HG03175 (cell line): ENCODE results near the gene POMC.
A peak's percentile ranks its signal among the peaks of the same experiment; 100 is the strongest.
"Not testable (repeated sequence)": the region's sequence is repeated elsewhere in the genome, so short reads cannot be mapped to it uniquely, and the experiment has no call there.

Source experiments
- ATAC-seq: cut with Tn5 transposase; IDR thresholded peaks from one replicate; pipeline ENCODE4 v1.9.1; 2021; ENCODE audit warnings: mild to moderate bottlenecking, moderate library complexity; ENCODE audit not compliant: unreplicated experiment

The POMC gene

DNA sequence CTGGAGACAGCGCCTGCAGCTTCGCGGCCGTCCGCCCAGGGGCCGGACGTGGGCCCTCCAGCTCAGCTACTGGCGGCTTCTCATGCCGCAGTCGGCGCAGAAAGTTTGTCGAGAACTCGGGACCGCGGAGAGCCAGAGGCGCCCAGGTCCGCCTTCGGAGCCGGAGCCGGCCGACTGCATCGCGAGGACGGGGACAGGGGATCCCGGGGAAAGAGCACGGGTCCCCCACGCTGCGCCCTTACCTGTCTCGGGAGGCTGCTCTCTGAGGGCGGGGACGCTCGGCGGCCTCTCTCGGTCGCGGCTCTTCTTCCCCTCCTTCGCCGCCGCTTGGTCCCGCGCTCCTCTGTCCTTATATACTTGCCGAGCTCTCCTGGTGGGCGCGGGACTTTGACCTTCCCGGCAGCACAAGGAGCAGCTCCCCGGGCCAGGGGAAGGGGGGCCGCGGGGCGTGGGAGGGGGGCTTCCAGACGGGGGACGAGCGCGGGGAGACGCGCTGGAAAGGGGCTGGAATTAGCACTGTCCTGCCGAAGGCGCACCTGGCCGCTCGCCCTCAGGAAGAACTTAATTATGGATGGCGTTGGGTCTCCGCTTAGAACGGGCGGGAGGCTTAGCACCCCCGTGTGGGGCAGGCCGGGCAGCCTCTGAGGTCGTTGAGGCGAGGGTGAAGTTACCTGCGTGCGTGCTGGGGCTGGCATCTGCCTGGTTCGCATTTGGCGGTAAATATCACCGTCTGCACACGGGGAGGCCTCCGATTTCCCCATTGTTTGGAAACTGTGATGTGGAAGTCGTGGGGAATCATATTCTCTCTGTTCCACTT is at the start of gene POMC:
Gene POMC (minus strand): TSS at position 325 of the 817 bp plus-strand sequence. CDS start 3,808 bp downstream, outside the sequence.
- ATAC-seq: no peak

DNA sequence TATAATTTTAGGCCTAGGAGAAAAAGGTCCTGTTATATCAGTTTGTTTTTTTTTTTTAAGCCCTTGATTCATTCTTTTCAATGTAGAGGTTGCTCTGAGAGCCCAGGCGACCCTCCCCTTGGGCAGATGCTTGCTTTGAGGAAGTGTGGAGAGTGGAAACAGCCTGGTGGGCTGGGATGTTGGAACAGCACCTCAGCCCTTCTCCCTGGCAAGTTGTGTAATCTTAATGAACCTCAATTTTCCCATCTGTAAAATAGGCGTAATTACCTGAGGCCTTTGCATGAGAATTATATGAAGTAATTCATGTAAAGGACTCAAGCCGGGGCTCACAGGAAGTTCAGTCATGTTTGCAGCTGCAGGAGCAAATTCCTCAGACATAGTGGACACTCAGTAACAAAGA is 49.7 kb upstream of the POMC start:
- no peak for ATAC-seq

DNA sequence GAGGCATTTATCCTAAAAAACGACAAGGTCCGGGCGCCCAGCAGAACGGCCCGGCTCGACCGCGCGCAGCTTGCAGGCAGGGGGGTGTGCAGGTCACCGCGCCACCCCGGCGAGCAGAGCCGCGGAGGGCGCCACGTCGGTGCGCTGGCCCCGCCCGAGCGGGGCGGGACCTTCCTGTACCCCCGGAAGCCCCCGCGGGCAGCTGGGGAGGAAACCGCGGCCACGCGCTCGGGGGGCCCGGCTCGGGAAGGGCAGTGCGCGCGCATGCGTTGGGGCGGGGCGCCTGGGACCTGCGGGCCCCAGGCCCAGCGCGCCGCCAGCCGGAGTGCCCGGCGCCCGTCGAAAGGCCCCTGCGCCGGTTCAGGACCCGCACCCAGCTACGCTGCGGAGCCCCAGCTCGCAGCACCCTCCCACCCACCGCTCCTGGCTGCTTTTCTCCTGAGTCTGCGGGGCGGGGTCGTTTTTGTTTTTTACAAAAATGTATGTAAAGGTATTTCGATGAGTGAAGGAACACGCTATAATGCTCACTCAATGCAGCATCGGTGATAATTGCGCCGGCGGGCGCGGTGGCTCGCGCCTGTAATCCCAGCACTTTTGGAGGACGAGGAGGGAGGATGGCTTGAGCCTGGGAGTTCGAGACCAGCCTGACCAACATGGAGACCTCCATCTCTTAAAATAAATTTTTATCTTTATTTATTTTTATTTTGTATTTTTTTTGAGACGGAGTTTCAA is 47.7 kb upstream of the POMC start:
- ATAC-seq: peak; percentile 80

DNA sequence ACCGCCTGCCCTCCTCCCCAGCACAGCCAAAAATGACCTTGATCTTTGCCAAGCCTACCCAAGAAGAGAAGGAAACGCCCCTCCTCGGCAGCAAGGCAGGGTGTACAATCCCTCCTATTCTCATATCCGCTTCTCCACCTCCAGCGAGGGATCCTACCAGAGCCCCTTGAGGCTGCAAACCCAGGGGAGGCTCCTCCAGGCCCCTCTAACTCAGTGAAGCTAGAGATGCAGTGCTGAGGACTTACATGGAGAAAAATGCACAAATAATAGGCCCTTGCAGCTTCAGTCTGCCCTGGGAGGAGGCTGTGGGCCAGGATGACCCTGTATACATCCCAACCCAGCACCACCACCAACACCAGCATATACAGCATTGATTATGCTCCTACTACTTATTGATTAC is 46.9 kb upstream of the POMC start:
- no peak for ATAC-seq

DNA sequence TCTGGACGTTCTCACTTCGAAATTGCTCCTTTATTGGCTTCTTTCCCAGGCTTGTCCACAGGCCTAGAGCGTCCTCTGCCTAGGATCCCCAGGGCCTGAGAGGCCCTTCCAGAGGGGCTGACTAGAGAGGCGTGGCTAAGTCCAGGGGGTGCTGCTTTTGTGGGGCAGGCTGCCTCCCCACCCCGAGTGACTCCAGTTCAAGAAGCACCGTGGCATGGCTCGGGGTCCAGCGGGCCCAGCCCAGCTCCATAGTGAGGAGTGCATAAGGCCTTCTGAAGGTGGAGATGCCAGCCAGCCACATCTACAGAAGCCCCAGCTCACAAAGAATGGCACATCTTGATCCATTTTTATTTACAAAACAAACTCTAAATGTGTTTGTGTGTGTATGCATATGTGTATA is 44.8 kb upstream of the POMC start:
- no peak for ATAC-seq

DNA sequence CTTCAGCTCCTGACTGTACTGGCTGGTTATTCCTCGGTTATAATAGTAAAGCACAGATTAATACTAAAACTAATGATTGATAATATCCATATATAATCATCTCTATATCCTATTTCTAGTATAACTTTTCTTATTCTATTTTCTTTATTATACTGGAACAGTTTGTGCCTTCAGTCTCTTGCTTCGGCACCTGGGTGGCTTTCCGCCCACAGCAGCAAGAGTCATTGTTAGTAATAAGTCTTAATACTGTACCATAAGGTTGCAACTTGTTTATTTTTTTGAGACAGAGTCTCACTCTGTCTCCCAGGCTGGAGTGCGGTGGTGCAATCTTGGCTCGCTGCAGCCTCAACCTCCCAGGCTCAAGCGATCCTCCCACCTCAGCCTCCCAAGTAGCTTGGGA is 42.5 kb upstream of the POMC start:
- ATAC-seq: not testable (repeated sequence)

DNA sequence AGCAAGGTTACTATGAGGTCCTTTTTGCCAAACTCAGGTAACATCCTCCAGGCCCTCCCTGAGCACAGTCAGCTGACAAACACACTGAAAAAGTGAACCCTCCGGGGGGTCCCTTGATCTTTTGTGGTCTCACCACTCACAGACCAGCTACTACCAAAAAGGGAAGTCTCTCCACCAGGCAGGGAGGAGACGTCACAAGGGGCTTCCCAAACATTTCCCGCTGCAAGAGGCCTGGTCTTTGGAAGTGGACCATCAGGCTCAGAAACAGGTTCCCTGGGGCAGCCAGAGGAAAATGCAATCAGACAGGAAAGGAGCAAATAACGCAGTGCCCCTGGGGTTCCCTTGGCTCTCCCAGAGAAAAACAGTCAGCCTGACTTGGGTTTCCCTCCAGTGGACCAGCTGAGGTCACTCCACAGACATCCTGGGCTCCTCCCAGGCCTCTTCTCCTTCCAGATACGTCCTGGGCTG is 38.7 kb upstream of the POMC start:
- ATAC-seq: no peak

DNA sequence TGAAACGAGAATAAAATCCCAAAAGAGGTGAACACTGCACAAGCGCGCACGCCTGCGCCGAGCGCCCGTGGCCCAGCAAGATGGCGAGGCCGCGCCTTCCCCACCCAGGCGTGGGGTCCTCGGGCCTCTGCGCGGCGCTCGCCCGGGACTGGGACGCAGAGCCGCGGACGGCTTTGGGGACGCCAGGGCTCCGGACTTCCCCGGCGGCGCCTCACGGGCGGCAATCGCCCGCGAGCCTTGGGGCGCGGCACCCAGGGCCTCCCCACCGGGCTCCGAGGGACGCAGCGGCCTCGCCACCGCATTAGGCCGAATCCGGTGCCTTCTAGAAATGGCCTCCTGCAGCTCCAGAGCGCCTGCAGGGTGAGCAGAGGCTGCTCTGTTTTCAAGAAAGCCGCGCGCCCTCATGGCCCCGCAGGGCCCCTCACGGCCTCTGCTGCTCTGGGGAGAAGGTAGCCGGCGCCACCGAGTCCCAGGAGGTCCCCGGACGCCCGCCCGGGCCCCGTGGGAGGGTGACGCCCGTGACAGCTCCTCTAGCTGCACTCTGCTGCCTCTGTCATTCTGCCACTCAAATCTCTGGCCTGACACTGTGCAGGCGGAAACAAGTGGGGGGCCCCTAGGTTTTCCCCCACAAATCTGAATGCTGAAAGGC is 35.9 kb upstream of the POMC start:
- ATAC-seq: no peak

DNA sequence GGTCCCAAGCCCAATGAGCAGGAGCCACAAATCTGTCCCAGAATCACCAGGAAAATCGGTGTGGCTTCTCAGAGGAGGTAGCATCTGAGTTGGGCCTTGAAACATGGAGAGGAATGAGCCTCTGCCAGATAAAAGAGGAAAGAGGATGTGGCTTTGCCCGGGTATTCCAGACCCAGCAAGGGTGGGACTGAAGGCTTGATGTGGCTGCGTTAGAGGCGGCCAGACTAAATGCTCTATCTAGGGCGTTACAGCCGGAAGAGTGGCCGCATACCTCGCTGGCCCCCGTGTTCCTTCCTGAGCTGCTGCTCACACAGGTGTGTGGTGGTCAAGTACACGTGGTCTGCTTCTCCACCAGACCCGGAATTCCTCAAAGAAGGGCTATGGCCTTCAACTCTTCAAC is 33.9 kb upstream of the POMC start:
- no peak for ATAC-seq

DNA sequence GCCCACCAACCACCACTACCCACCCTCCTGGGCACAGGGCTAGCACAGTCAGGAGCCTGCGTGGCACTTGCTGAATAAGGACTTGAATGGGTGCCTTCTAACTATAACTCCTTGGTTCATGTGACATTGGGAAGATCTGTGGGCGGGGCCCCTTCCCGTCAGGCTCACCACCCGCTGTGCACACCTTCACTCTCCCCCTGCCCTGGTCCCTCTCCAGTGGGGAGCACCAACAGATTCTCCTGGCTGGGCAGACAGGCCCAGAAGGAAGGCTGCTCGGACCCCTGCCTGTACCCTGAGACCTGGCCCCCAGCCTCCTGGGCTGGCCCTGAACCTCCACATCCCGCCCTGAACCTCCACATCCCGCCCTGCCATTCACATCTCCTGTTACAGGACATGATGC is 33.4 kb upstream of the POMC start:
- ATAC-seq: no peak

DNA sequence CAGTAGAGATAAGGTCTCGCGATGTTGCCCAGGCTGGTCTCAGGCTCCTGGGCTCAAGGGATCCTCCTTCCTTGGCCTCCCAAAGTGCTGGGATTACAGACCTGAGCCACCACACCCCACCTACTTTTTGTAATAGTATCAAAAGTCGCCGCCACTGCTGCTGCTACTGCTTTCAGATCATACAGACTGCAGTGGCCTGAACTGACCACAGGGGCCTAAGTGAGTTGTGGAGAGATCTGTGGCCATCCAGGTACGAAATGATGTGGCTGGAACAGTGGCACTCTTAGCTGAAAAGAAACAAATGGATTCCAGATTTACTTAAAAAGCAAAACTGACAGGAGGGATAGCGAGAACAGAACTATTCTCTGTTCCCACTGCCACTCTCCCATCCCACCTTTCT is 32.9 kb upstream of the POMC start:
- no peak for ATAC-seq

DNA sequence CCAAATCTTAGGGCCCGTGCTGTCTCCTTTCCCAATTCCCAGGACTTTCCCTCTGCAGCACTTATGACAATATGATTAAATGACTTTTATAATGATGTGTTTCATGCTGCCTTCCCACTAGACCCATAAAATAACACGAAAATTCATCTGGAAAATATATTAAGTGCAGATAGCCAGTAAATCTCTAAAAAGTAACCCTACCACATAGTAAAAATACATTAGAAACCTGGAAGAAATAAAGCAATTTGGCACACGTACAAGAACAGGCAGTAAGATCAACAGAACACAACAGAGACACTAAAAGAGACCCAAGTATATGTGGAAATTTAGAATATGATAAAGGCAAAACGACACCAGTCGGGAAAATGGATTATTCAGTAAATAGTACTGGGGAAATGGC is 30.2 kb upstream of the POMC start:
- ATAC-seq: no peak

DNA sequence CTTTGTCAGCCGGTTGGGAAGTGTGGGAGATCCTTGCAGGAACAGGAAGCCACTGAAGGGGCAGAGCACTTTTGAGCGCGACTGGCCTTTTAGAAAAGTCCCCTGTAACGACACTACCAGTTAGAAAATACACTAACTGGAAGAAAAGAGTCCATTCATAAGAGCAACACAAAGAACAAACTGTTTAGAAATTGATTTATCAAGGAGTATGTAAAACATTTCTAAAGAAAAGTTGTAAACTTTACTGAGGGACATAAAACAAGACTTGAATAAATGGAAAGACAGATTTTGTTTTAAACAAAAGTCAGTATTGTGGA is 29.8 kb upstream of the POMC start:
- ATAC-seq: no peak

DNA sequence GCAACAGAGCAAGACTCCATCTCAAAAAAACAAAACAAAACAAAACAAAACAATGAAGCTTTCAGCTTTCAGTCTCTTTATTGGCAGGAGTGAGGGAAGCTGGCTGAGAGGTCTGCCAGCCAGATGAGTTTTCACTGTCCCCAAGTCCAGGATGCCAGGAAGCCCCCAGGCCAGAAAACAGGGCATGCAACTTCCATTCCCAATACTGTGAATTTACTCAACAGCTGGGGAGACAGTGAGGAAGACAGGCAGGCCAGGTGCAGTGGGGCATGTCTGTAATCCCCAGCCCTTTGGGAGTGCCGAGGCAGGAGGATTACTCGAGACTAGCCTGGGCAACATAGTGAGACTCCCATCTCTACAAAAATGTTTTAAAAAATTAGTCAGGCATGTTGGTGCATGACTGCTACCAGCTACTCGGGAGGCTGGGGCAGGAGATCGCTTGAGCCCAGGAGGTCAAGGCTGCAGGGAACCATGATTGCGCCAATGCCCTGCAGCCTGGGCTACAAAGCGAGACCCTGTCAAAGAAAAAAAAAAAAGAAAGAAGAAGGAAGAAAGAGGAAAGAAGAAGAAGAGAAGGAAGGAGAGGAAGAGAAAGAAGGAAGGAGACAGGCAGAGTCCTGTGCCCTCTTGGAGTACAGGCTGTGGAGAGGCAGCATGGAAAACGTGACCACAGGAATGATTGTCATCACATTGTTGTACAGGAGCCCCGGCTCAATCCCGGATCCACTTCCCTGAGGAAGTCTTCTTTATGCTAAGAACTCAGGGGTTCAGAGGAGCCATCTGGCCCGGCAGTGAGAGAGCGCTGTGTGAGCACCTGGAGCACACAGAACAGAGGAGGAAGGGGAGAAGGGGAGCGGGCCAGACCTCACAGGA is 29.2 kb upstream of the POMC start:
- ATAC-seq: no peak

DNA sequence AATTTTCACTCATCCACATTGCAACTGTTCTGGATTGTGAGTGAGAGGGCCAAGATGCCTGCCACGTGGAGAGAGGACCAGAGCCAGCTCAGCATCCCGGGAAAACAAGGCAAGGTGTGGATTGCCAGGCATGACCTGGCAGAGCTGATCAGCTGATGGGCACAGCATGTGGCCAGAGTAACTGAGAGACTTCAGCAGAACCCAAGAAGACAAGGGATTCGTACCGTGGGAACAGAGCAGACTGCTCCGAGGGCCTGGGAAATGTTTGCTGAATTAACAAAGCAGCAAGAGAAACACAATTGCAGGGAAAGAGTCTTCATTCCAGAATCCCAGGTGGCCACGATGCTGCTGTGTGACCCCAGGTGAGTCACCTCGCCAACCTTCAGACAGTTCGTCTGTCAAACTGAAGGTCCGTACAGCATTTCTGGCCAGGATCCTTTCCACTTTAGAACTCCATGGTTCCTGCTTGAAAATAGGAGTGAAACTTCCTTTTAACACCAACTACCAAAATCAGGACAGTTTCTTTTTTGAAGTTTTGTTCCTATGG is 26.3 kb upstream of the POMC start:
- no peak for ATAC-seq

DNA sequence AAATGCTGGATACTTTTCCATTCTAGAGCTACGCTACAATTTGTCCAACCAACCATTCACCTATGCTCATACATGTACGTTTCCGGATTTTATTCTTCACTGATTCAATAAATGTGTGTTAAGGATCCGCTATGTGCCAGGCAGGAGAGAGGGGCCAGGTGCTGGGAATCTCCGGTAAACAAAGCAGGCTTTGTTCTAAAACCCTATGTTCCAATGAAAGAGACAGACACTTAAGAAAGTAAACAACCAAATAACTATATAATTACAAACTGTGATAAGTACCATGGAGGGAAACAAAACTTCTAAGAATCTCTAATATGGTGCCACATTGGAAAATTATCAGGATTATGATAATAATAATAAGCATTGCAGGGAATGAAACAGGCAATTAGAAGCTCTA is 22.2 kb upstream of the POMC start:
- no peak for ATAC-seq

DNA sequence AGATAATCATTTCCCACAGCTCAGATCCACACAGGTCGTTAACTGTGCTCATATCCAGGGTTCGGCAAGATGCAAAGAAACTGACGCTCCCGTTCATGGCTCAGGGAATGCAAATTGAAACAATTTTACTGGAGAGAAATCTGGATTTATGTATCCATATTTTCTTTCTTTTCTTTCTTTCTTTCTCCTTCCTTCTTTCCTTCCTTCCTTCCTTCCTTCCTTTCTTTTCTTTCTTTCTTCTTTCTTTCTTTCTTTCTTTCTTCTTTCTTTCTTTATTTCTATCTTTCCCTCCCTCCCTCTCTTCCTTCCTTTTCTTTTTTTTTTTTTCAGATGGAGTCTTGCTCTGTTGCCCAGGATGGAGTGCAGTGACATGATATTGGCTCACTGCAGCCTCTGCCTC is 20.0 kb upstream of the POMC start:
- ATAC-seq: no peak

DNA sequence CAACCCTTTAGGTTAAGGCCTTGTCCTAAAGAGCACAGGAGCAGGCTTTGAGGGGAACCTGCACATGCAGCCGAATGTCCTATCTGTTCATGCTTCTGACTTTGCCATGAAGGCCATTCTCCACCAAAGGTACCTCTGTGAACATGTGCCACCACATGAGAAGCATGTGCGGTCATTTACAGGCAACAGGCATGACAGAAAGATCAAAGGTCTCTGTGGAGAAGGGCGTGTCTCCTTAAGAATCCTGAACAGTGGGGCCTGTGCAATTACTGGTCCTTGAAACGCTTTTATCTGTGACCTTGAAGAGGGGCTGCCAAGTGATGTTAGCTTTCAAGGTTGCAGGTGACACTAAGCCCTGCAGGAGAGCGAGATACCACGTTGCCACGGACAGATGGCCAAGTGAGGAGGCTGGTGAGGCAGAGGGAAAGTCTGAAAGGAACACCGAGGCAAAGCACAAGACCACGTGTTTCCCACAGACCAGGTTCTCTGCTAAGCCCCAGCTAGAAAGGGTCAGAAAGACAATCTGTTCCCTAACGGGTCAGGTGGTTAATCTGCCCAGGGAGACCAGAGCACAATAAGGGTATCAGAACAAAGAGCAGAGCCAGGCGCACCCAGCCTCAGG is 19.5 kb upstream of the POMC start:
- no peak for ATAC-seq

DNA sequence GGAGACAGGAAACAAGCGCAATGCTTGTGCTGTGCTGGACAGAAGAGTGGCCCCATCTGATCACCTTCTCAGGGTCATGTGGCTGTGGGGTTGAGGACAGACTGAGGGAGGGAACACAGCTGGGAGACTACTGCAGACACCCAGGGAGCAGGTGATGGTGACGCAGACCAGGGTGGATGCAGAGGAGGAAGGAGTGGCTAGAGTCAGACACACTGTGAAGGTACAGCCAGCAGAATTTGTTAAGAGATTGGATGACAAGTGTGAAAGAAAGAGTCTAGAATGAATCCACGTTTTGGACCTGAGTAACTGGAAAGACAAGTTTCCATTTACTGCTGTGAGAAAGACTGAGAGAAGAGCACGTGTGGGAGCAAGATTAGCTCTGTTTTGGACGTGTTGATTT is 15.9 kb upstream of the POMC start:
- ATAC-seq: no peak

DNA sequence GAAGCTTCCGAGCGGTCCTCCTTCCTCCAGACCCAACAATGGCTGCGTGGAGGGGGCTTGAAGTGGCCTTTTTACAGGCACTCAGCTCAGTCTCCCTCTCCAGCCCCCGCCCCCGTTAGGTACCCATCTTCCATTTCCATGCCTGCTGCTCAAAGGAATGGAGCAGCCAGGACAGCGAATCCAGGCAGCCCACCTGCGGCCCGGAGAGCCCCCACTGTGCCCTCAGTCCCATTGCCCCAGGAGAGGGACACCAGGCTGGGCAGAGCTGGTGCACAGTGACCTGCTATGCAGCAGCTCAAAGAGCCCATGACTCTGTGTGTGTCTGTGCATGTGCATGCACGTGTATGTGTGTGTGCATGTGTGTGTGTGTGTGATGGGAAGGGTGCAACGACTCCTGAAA is 10.6 kb upstream of the POMC start:
- ATAC-seq: no peak
